HFFc6 (cell line): Measurements from ENCODE around the gene CLRN3. TPM values are rescaled to one million over a fixed set of nuclear protein-coding genes. Genes with fewer than 3 reads are reported as not detected.

ENCODE experiments used
- DNase-seq: peaks from one replicate; pipeline ENCODE4 v3.0.0-alpha.2; 2018
- H3K27ac Mint-ChIP-seq: 2 replicates; pipeline ENCODE4 v1.8.0; 2020; ENCODE audit warnings: mild to moderate bottlenecking, mixed read lengths
- H3K27me3 Mint-ChIP-seq: 2 replicates; pipeline ENCODE4 v1.8.0; 2021; ENCODE audit warnings: mild to moderate bottlenecking, moderate library complexity, mixed read lengths; ENCODE audit not compliant: insufficient read depth
- H3K36me3 Mint-ChIP-seq: 2 replicates; pipeline ENCODE4 v1.8.0; 2021; ENCODE audit warnings: low read depth, mixed read lengths
- H3K4me1 Mint-ChIP-seq: 2 replicates; pipeline ENCODE4 v1.8.0; 2020; ENCODE audit warnings: low read depth, mixed read lengths
- H3K4me3 Mint-ChIP-seq: 2 replicates; pipeline ENCODE4 v1.8.0; 2020; ENCODE audit warnings: mild to moderate bottlenecking, moderate library complexity, mixed read lengths
- H3K9me3 Mint-ChIP-seq: 2 replicates; pipeline ENCODE4 v1.8.0; 2020; ENCODE audit warnings: mild to moderate bottlenecking, mixed read lengths
- CTCF ChIP-seq: fragments of 200-600 bp; sonication (generic); IDR thresholded peaks from 2 replicates; pipeline ENCODE4 v1.5.0; 2021; ENCODE audit warnings: antibody characterized with exemption, mild to moderate bottlenecking
- total RNA-seq, 6 experiments: library from RNA; stranded (reverse); fragmentation: NEBNext Ultra II Directional; extraction: Animal tissue kit (Norgen Biotek cat#: 25700); gene quantifications; 2 replicates in 1 of 6; 3 replicates in 5 of 6; pipeline ENCODE4 v1.2.3, GENCODE V29; 2021

Gene CLRN3
- total RNA-seq, 6 experiments from 2014 or later: not detected

GRCh38 chr10:127888521-127889312 lies 4.0 kb downstream of the CLRN3 start:
- H3K4me1 Mint-ChIP-seq: no peaks in the 10 kb centered on the region
- no peak overlapping the region for H3K27ac Mint-ChIP-seq
- H3K27me3 Mint-ChIP-seq: no peaks in the 10 kb centered on the region; the same call in 1 of the 2 replicates
- no peak for TF ChIP-seq CTCF
- H3K4me3 Mint-ChIP-seq: no peak overlapping the region
- H3K36me3 Mint-ChIP-seq: no peaks in the 10 kb centered on the region
- peaks cover 44% of the 10 kb centered on the region for H3K9me3 Mint-ChIP-seq
- no peak for DNase-seq

GRCh38 chr10:127887541-127888415 lies 5.0 kb downstream of the CLRN3 start:
- TF ChIP-seq CTCF: no peak
- Mint-ChIP-seq H3K27ac (no peak overlapping the region), H3K9me3 (peaks cover 52% of the 10 kb centered on the region), H3K36me3 (no peaks in the 10 kb centered on the region), H3K4me1 (no peaks in the 10 kb centered on the region), H3K4me3 (no peak overlapping the region), H3K27me3 (no peaks in the 10 kb centered on the region; the same call in 1 of the 2 replicates)
- no peak for DNase-seq

- TF ChIP-seq CTCF: no peak
- Mint-ChIP-seq H3K27ac (no peak overlapping the region), H3K27me3 (no peaks in the 10 kb centered on the region; the same call in 1 of the 2 replicates), H3K9me3 (peaks cover 57% of the 10 kb centered on the region), H3K4me1 (no peaks in the 10 kb centered on the region), H3K36me3 (no peaks in the 10 kb centered on the region), H3K4me3 (no peak overlapping the region)
- DNase-seq: no peak
These were observed 6.2 kb downstream of the CLRN3 start for GRCh38 chr10:127886371-127887051.

- H3K27me3 Mint-ChIP-seq: no peaks in the 10 kb centered on the region; the same call in 1 of the 2 replicates
- H3K36me3 Mint-ChIP-seq: no peaks in the 10 kb centered on the region
- no peak for TF ChIP-seq CTCF
- H3K27ac Mint-ChIP-seq: no peak overlapping the region
- no peak for DNase-seq
- H3K9me3 Mint-ChIP-seq: peaks cover 57% of the 10 kb centered on the region
- no peaks in the 10 kb centered on the region for H3K4me1 Mint-ChIP-seq
- H3K4me3 Mint-ChIP-seq: no peak overlapping the region
These were observed 8.2 kb downstream of the CLRN3 start for GRCh38 chr10:127884501-127884900.

- Mint-ChIP-seq H3K27me3 (no peaks in the 10 kb centered on the region; the same call in 1 of the 2 replicates), H3K36me3 (no peaks in the 10 kb centered on the region), H3K4me1 (no peaks in the 10 kb centered on the region), H3K4me3 (no peak overlapping the region), H3K9me3 (peaks cover 49% of the 10 kb centered on the region), H3K27ac (no peak overlapping the region)
- DNase-seq: no peak
- TF ChIP-seq CTCF: no peak
These were observed 9.2 kb downstream of the CLRN3 start for GRCh38 chr10:127883516-127883915.
